Measurements from ENCODE around the gene MGARP. TPM values are rescaled to one million over a fixed set of nuclear protein-coding genes. Genes with fewer than 3 reads are reported as not detected.
"Not testable (repeated sequence)": the region's sequence is repeated elsewhere in the genome, so short reads cannot be mapped to it uniquely, and the experiment has no call there.

Gene MGARP
- total RNA-seq, 2 experiments from 2014 or later: not detected

DNA sequence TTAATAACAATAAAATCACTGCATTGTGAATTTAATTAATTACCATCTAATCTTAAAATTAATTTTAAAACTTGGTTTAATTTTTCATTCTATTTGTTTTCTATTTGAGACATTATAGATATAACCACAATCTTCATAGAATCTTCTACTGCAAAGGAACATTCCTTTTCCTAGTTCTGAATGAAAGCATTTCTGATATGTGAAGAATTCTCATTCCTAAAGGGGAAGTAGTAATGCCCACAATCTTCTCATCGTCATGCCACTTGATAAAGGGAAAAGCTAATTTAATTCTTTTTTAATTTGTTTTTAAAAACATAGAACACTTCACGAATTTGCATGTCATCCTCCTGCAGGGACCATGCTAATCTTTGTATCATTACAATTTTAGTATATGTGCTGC, 23.7 kb downstream of the MGARP start:
- no peaks in the 10 kb centered on the region for H3K36me3 Mint-ChIP-seq (ENCODE audit: low read depth)
- ChIA-PET CTCF (interaction anchor here (0.5 kb wide), 1 partner anchor 34 kb away, joined by 4 read pairs; no protein-coding TSS in a partner anchor), POLR2A (no interaction called here)
- no peak for DNase-seq
- H3K27me3 Mint-ChIP-seq: peaks cover 7% of the 10 kb centered on the region
- no peak overlapping the region for H3K27ac Mint-ChIP-seq
- H3K9me3 Mint-ChIP-seq: no peaks in the 10 kb centered on the region
- no peak overlapping the region for H3K4me3 Mint-ChIP-seq
- H3K4me1 Mint-ChIP-seq: no peaks in the 10 kb centered on the region

DNA sequence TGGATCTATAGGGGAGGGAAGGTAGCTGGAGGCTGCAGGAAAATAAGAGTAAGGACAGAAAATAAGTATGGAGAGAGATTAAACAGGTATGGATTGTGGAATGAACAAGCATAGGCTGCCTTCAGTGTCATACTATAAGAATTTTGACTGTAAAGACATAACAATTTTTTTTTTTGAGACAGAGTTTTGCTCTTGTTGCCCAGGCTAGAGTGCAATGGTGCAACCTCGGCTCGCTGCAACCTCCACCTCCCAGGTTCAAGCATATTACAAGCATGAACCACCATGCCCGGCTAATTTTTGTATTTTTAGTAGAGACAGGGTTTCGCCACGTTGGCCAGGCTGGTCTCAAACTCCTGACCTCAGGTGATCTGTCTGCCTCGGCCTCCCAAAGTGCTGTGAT, 24.4 kb downstream of the MGARP start:
- POLR2A ChIA-PET; H3K27me3 Mint-ChIP-seq; H3K4me3 Mint-ChIP-seq; CTCF ChIA-PET; H3K27ac Mint-ChIP-seq; H3K36me3 Mint-ChIP-seq (ENCODE audit: low read depth); H3K9me3 Mint-ChIP-seq; H3K4me1 Mint-ChIP-seq; DNase-seq: not testable (repeated sequence)

- H3K27me3 Mint-ChIP-seq: peaks cover 7% of the 10 kb centered on the region
- H3K27ac Mint-ChIP-seq: no peak overlapping the region
- DNase-seq: no peak
- no peaks in the 10 kb centered on the region for H3K9me3 Mint-ChIP-seq
- ChIA-PET POLR2A (interaction anchor here (0.6 kb wide), 1 partner anchor 237 kb away, joined by 3 read pairs; no protein-coding TSS in a partner anchor), CTCF (interaction anchor here (1.1 kb wide), 1 partner anchor 25 kb away, joined by 5 read pairs; no protein-coding TSS in a partner anchor)
- H3K36me3 Mint-ChIP-seq (ENCODE audit: low read depth): no peaks in the 10 kb centered on the region
- H3K4me1 Mint-ChIP-seq: no peaks in the 10 kb centered on the region
- no peak overlapping the region for H3K4me3 Mint-ChIP-seq
Measured at GRCh38 chr4:139253713-139254112, 26.3 kb downstream of the MGARP start.

GRCh38 chr4:139253046-139253445, 27.0 kb downstream of the MGARP start:
- CTCF ChIA-PET: no interaction called here

DNA sequence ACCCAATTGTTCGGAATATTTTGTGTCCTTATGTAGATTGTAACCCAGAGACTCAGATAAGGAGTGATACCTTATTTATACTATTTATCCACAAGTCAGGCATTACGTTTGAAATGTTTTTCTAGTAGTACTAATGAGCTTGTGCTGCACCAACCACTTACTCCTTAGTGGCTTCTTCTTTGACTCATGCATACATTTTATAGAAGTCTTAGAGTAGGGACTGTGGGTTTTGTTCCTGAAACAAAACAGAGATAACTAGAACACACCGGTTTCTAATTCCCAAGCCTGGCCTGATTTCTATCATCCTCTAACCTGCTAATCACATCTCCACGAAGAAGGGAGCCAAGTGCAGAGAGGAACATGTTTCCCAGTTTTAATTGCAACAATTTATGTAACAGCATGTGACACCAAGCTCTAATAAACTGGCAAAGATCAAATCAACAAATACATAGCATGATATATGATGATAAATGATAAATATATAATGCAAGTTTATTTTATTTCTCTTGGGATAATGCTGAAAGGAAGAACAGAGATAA, 32.3 kb downstream of the MGARP start:
- Mint-ChIP-seq H3K4me1 (no peaks in the 10 kb centered on the region), H3K9me3 (no peaks in the 10 kb centered on the region), H3K27me3 (no peaks in the 10 kb centered on the region), H3K4me3 (no peak overlapping the region), H3K27ac (no peak overlapping the region), H3K36me3 (ENCODE audit: low read depth) (no peaks in the 10 kb centered on the region)
- POLR2A ChIA-PET: no interaction called here
- no peak for DNase-seq
- CTCF ChIA-PET: interaction anchor here (0.6 kb wide), 1 partner anchor 42 kb away, joined by 3 read pairs; no protein-coding TSS in a partner anchor

More at GRCh38 chr4:139253046-139253445, 27.0 kb downstream of the MGARP start:
- Mint-ChIP-seq H3K4me3 (no peak overlapping the region), H3K9me3 (no peaks in the 10 kb centered on the region), H3K27me3 (peaks cover 7% of the 10 kb centered on the region), H3K36me3 (ENCODE audit: low read depth) (no peaks in the 10 kb centered on the region), H3K4me1 (no peaks in the 10 kb centered on the region), H3K27ac (no peak overlapping the region)
- POLR2A ChIA-PET: interaction anchor here (0.6 to 0.7 kb wide), 2 partner anchors 79 to 238 kb away, joined by 3 to 4 read pairs; no protein-coding TSS in a partner anchor
- DNase-seq: no peak

GRCh38 chr4:139247241-139247640, 32.8 kb downstream of the MGARP start:
- Mint-ChIP-seq H3K4me3 (no peak overlapping the region), H3K4me1 (no peaks in the 10 kb centered on the region), H3K27ac (no peak overlapping the region), H3K27me3 (no peaks in the 10 kb centered on the region), H3K36me3 (ENCODE audit: low read depth) (no peaks in the 10 kb centered on the region), H3K9me3 (no peaks in the 10 kb centered on the region)
- POLR2A ChIA-PET: no interaction called here
- CTCF ChIA-PET: interaction anchor here (0.6 kb wide), 1 partner anchor 42 kb away, joined by 3 read pairs; no protein-coding TSS in a partner anchor
- no peak for DNase-seq

- POLR2A ChIA-PET: no interaction called here
- H3K9me3 Mint-ChIP-seq: no peaks in the 10 kb centered on the region
- CTCF ChIA-PET: interaction anchor here (0.6 to 0.8 kb wide), 3 partner anchors 14 to 195 kb away, joined by 3 to 5 read pairs (median 4); no protein-coding TSS in a partner anchor
- H3K36me3 Mint-ChIP-seq (ENCODE audit: low read depth): no peaks in the 10 kb centered on the region
- H3K27me3 Mint-ChIP-seq: no peaks in the 10 kb centered on the region
- no peak overlapping the region for H3K27ac Mint-ChIP-seq
- H3K4me3 Mint-ChIP-seq: no peak overlapping the region
- no peaks in the 10 kb centered on the region for H3K4me1 Mint-ChIP-seq
- DNase-seq: no peak
Measured at GRCh38 chr4:139246166-139246565, 33.9 kb downstream of the MGARP start.

DNA sequence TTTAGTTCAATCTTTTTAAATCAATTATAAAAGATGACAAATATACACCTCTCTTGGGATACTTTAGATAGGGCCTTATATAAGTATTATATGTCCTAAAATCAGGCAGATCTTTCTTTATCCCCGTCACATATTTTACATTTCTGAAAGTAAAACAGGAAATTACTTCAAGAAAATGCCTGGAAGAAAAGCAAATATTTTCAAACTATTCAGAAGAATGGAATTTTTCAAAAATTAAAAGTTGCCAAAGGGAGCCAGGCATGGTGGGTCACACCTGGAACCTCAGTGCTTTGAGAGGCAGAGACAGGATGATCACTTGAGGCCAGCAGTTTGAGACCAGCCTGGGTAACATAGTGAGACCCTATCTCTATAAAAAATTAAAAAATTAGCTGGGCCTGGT, 34.4 kb downstream of the MGARP start:
- no peaks in the 10 kb centered on the region for H3K36me3 Mint-ChIP-seq (ENCODE audit: low read depth)
- H3K4me1 Mint-ChIP-seq: no peaks in the 10 kb centered on the region
- no peaks in the 10 kb centered on the region for H3K27me3 Mint-ChIP-seq
- no peak overlapping the region for H3K27ac Mint-ChIP-seq
- no peak for DNase-seq
- no peaks in the 10 kb centered on the region for H3K9me3 Mint-ChIP-seq
- ChIA-PET POLR2A (no interaction called here), CTCF (interaction anchor here (0.8 kb wide), 1 partner anchor 13 kb away, joined by 3 read pairs; no protein-coding TSS in a partner anchor)
- no peak overlapping the region for H3K4me3 Mint-ChIP-seq

GRCh38 chr4:139243448-139244365, 36.3 kb downstream of the MGARP start:
- Mint-ChIP-seq H3K4me3 (no peak overlapping the region), H3K27ac (no peak overlapping the region), H3K4me1 (no peaks in the 10 kb centered on the region), H3K9me3 (peaks cover 2% of the 10 kb centered on the region), H3K36me3 (ENCODE audit: low read depth) (no peaks in the 10 kb centered on the region), H3K27me3 (no peaks in the 10 kb centered on the region)
- CTCF ChIA-PET: interaction anchor here (0.6 to 1.3 kb wide), 4 partner anchors 52 to 210 kb away, joined by 3 to 4 read pairs (median 4); no protein-coding TSS in a partner anchor
- no peak for DNase-seq
- POLR2A ChIA-PET: interaction anchor here (1.0 kb wide), 1 partner anchor 23 kb away, joined by 3 read pairs; no protein-coding TSS in a partner anchor

DNA sequence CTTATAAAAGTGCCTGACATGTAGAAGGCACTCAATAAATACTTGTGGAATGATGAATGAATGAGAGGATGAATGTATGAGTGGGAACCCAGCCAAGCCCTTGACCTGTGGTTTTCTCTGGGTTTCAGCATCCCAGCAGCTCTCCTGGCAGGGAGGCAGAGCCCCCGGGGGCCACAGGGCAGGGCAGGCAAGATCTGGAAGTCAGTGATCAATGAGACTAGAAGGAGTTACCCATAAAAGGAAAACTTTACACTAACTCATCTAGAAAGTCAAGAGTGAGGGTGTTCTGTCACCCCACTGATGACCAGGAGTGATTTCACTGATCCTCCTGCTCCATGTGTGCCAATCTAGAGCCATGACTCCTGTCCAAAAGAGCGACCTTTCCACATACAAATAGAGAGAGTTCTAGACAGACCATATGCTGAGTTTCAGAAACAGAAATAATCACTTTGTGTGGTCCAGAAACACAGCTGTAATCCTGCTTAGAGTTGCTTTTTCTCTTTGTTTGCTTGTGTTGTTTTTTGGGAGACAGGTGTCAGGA, 37.4 kb downstream of the MGARP start:
- POLR2A ChIA-PET: no interaction called here
- H3K36me3 Mint-ChIP-seq (ENCODE audit: low read depth): no peaks in the 10 kb centered on the region

DNA sequence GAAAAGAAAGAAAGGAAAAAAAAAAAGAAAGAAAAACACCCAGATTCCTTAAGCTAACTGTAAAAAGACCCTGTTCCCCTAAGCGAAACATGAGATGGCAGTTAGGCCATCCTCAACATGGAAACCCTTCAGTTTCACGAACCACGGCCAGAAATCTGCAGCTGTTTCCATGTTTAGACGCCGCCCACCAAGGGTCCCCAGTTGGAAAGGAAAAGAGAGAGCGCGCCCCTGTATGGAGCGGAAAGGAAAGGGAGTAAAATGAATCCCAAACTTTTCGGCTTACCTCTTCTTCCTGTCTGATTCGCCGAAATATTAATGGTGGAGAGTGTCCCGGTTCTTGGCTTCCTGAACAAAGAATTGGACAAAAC, 38.3 kb downstream of the MGARP start:
- Mint-ChIP-seq H3K27ac (no peak overlapping the region), H3K27me3 (no peaks in the 10 kb centered on the region), H3K4me3 (no peak overlapping the region), H3K9me3 (peaks cover 2% of the 10 kb centered on the region), H3K4me1 (peaks cover 2% of the 10 kb centered on the region), H3K36me3 (ENCODE audit: low read depth) (no peaks in the 10 kb centered on the region)
- CTCF ChIA-PET: interaction anchor here (1.8 kb wide), 1 partner anchor 142 kb away, joined by 4 read pairs; no protein-coding TSS in a partner anchor
- no peak for DNase-seq
- POLR2A ChIA-PET: no interaction called here

More for the DNA sequence above, 37.4 kb downstream of the MGARP start:
- H3K27ac Mint-ChIP-seq: no peak overlapping the region
- no peak overlapping the region for H3K4me3 Mint-ChIP-seq
- H3K27me3 Mint-ChIP-seq: no peaks in the 10 kb centered on the region
- CTCF ChIA-PET: interaction anchor here (0.7 to 1.3 kb wide), 2 partner anchors 78 to 209 kb away, joined by 3 to 4 read pairs; no protein-coding TSS in a partner anchor
- peaks cover 2% of the 10 kb centered on the region for H3K9me3 Mint-ChIP-seq
- peaks cover 2% of the 10 kb centered on the region for H3K4me1 Mint-ChIP-seq
- no peak for DNase-seq

- Mint-ChIP-seq H3K4me3 (no peak overlapping the region), H3K9me3 (peaks cover 2% of the 10 kb centered on the region), H3K27ac (no peak overlapping the region), H3K36me3 (ENCODE audit: low read depth) (no peaks in the 10 kb centered on the region), H3K27me3 (no peaks in the 10 kb centered on the region), H3K4me1 (peaks cover 2% of the 10 kb centered on the region)
- ChIA-PET CTCF (interaction anchor here (1.8 kb wide), 1 partner anchor 141 kb away, joined by 4 read pairs; no protein-coding TSS in a partner anchor), POLR2A (no interaction called here)
- no peak for DNase-seq
Measured at GRCh38 chr4:139241086-139241783, 38.8 kb downstream of the MGARP start.
